Stomach (tissue), 4 donors: Measurements from ENCODE around the gene ZNF391.

Source experiments
- POLR2A ChIP-seq, 4 donors: fragments of 450-650 bp; IDR thresholded peaks; one replicate each; pipeline ENCODE4 v1.6.1; 2016; ENCODE audit warnings: antibody characterized with exemption in 4 of 4, control low read depth in 2 of 4, mild to moderate bottlenecking in 1 of 4, moderate library complexity in 1 of 4
- POLR2AphosphoS5 ChIP-seq, 3 donors: sonication (generic); formaldehyde crosslinking; IDR thresholded peaks; one replicate each; pipeline ENCODE4 v1.6.1; 2016; ENCODE audit warnings: antibody characterized with exemption in 3 of 3

DNA sequence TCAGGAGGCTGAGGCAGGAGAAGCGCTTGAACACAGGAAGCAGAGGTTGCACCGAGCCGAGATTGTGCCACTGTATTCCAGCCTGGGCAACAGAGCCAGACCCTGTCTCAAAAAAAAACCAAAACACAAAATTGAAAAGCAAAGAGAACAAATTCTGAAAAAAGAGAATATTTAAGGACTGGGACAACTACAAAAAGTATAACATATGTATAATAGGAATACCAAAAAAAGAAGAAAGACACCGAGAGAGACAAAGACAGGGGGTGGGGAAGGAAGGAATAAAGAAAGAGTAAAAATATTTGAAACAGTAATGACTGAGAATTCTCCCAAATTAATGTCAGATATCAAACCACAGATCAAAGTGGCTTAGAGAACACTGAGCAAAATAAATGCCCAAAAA, 5.5 kb upstream of the ZNF391 start:
- TF ChIP-seq POLR2AphosphoS5 (IDR thresholded peaks at IDR 0.05) = no peak
- TF ChIP-seq POLR2A (IDR thresholded peaks at IDR 0.05) = no peak
